GM19023 (cell line): Measurements from ENCODE around the gene APOF.
"Not testable (repeated sequence)": the region's sequence is repeated elsewhere in the genome, so short reads cannot be mapped to it uniquely, and the experiment has no call there.

Experiments used
- ATAC-seq: cut with Tn5 transposase; IDR thresholded peaks from one replicate; pipeline ENCODE4 v1.9.1; 2021; ENCODE audit warnings: mild to moderate bottlenecking, moderate library complexity; ENCODE audit not compliant: unreplicated experiment

The APOF gene

GRCh38 chr12:56333679-56334489 is 28.8 kb downstream of the APOF start, which contains the start of gene PAN2:
Gene PAN2 (minus strand): TSS chr12:56334000. CDS start chr12:56333094, 906 bp downstream.
- ATAC-seq: peak; percentile 95

- ATAC-seq: no peak
Observed at GRCh38 chr12:56333197-56333678, 29.4 kb downstream of the APOF start.

DNA sequence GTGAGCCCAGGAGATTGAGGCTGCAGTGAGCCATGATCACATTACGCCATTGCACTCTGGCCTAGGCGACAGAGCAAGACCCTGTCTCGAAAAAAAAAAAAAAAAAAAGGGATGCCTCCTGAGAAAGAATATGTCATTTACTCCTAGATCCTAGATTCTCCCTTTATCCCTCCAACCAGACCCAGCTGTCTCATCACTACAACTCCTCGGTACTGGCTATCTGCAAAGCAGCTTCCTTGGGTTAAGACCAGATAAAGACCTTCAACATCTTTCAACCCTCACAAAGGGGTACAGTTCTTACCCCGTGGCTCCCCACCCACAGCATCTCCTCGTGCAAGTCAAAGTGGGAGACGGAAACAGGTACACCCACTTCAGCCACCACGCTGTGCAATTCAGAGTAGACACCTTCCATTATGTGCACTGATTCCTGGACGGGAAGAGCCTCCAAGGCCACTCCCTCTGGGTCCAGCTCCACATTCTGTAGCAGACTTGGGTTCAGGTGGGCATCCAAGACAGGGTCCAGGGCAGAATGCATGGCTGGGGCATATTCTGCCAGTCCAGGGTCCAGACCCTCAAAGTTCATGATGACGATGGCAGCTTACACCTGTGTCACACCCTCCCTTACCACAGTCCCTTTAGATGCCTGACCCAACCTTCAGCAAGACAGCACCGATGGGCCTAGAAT is 30.0 kb downstream of the APOF start:
- no peak for ATAC-seq

GRCh38 chr12:56330936-56331490 is 31.6 kb downstream of the APOF start:
- ATAC-seq: no peak

GRCh38 chr12:56326533-56326932 is 36.1 kb downstream of the APOF start:
- no peak for ATAC-seq

GRCh38 chr12:56326126-56326525 is 36.5 kb downstream of the APOF start:
- no peak for ATAC-seq

GRCh38 chr12:56324206-56324605 is 38.5 kb downstream of the APOF start:
- ATAC-seq: no peak

DNA sequence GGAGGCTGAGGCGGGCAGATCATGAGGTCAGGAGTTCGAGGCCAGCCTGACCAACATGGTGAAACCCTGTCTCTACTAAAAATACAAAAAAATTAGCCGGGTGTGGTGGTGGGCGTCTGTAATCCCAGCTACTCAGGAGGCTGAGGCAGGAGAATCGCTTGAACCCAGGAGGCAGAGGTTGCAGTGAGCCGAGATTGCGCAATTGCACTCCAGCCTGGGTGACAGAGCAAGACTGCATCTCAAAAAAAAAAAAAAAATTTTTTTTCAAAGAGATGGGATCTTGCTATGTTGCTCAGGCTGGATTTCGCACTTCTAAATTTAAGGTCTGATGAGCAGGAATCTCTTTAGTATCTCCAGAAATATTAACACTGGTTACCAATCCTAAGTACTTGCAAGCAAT is 41.0 kb downstream of the APOF start:
- ATAC-seq: not testable (repeated sequence)

DNA sequence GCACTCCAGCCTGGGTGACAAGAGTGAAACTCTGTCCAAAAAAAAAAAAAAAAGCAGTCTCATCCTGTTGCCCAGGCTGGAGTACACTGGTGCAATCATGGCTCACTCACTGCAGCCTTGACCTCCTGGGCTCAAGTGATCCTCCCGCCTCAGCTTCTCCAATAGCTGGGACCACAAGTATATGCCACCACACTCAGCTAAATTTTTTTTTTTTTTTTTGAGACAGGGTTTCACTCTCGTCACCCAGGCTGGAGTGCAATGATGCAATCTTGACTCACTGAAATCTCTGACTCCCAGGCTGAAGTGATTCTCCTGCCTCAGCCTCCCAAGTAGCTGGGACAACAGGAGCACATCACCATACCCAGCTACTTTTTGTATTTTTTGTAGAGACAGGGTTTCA is 41.6 kb downstream of the APOF start:
- no peak for ATAC-seq

GRCh38 chr12:56317675-56318074 is 45.0 kb downstream of the APOF start:
- ATAC-seq: no peak

DNA sequence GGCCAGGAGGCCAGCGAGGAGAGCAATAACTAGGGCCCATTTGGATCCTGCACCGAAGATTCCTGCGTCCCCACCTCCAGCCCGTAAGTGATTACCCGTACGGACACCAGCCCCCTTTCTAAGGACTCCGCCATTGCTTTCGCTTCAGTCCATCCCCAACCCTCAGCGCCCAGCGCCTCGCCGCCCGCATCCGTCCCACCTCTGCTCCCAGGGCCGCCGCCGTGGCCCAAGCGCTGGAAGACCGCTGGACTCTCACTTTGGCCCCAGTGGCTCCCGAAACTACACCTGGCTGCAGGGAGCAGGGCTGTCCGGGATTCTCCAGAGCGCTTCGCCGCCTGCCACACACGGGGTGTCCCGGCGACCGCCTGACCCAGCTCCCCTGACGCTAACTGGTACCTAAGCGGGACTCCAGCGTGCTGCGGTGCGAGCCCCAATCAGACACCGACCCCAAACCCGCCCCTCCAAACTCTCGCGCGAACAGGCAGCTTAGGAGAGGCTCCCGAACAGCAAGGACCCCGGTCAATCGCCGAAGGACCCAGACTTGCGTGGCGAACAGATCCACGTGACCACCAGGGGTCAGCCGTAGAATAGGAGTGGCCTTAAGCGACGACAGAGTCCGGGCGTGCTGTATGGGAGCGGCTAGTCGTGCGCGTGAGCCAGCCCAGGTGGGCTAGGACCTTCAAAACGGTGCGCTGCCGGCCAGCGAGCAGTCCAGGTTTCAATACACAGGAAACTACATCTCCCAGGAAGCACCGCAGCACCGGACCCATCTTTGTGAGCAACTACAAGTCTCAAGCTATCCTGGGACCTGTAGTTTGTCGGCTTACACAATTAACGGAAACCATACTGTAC is 46.8 kb downstream of the APOF start, which contains the start of gene CNPY2:
TSS of gene CNPY2 (minus strand) at position 367 of the 852 bp plus-strand sequence. CDS start 771 bp downstream, outside the sequence.
- peak; percentile 89 for ATAC-seq

DNA sequence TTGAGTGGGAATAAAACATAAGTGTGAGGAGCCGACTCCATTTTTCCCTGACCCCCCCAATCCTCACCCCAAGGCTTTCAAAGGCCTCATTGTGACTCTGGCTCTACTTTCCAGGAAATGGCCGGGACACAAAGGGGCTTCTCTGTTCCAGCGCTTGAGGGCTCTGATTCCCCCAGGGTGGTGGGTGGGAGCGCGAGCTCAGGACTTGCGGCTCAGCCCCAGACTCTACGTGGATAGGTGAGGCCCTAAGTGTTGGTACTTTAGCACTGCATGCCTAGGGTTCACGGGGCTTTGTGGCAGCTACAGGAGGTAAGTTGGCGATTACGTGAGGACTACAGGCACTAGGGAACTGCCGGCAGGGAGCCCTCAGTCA is 47.4 kb downstream of the APOF start:
- no peak for ATAC-seq

DNA sequence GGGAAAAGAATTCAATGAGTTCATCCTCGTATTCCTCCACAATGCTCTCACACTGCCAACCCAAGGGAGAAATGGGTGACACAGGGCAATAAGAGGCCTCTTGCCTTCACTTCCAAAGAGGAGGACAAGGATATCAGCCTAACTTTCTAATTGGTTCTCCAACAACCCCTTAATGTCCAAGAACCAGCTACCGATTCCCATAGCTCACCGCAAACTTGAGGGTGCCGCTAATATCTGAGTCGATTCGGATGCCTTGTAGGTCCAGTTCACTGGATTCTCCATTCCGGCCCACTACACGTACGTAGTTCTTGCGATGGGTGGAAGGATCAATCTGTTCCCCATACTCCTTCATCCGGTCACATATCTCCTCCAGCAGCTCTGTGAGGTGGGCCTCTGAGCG is 51.7 kb downstream of the APOF start:
- no peak for ATAC-seq
